Stimulated activated CD4-positive, alpha-beta T cell treated with anti-CD3 and anti-CD28 coated beads, Interleukin-1b, Interleukin-23, amount 100 ng/mL, for 1 hour (primary cell): ENCODE measurements around the gene CAV1.
"Not testable (repeated sequence)": the region's sequence is repeated elsewhere in the genome, so short reads cannot be mapped to it uniquely, and the experiment has no call there.

Experiments
- DNase-seq, 2 donors: peaks; one replicate each; pipeline ENCODE4 v3.0.0-alpha.2; 2020; ENCODE audit warnings: low read depth in 2 of 2

CAV1 gene

DNA sequence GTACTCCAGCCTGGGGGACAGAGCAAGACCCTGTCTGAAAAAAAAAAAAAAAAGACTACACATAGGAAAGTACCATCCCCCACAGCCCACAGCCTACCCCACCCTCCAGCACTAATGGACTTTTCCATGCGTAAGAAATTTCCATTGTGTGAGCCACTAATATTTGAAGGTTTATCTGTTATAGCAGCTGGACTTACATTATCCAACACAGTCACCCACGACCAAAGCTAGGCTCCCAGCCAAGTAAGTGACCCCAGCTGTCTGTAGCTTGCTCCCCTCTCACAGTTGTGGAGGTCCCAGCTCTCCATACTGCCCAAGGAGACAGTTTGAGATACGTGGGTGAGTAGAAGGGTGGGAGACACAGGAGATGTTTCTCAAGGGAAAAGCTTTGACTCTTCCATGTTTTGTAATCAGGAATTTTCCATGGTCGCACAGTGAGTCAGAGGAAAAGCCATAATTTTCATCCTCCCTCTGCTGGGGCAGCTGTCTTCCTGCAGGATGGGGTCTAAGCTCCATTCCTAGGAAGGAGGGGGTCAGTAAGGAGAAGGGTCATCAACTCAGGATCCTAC is 57.4 kb downstream of the CAV1 start:
- DNase-seq = no peak

DNA sequence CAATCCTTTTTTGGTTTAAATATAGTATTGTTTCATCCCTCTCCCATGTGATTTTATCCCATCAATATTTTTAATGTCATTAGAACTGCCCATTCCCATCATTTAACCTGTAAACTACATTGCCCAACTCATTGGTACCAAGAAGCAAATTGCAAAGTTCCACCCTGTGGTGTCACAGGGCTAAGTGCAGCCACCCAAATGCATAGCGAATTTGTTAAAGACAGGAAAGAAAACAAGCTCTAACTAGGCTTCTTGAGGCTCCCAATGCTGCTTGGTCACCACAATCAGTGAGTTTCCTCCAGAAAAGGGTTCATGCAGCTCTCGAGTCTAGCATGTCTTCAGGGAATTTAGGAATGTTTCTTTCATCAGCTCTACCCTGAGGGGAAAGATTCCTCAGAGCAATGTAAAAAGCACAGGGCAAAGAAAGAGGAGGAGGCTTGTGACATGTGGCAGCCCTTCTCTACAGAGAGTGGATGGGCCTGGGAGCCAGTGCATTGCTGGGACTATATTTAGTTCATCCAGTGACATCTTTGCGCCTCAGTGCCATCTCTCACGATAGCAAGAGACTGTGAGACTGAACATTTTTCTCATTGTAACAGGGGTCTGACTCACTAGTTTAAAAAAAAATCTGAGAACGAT is 58.1 kb downstream of the CAV1 start:
- no peak for DNase-seq

DNA sequence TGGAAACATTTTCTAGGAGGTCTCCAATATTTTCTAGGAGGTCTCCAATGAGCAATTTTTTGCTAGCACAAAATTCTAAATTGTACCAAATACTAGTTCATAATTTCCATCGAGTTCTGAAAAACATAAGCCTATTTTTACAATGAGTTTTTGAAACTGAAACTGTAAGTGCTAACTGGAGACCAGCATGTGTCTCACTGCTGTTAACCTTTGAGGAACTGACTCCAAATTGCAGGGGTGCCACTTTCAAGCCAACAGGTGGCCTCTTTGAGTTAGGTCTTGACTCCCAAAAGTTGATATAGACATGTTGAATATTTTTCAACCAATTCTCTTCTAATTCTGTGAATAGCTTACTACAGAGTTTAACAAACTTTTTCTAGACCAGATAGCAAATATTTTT is 58.8 kb downstream of the CAV1 start:
- no peak for DNase-seq

DNA sequence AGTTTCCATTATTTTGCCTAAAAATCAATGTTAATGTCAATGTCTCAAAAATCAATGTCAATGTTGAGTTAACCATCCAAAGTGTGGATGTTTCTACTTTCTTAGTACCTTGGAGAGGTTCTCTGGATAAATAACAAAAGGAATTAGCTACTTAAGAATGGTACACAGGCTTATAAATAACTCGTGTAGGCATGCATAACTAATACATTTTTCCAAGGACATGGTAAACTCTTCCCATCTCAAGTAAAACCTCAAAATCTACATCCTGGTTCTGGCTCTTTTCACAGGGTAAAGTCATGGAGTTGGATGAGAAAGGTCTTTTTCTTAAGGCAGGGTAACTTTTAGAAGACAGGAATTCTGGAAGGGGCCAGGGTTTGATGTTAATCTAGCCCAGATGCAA is 59.9 kb downstream of the CAV1 start:
- DNase-seq = no peak

DNA sequence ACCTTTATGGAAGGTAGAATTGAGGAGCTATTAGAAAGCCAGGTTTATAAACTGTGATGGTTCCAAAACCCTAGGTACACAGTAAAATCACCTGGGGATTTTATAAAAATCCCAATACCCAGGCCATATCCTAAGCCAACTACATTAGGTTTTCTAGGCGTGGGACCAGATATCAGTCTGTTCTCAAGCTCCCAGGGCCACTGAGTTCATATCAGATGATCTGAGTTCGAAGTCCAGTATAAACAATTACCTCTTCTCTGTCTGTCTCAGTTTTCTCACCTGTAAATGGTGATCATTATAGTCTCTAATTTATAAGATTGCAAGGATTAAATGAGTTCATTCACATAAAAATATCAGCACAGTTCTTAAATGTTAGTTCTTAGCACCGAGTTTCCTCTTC is 60.6 kb downstream of the CAV1 start:
- no peak for DNase-seq

DNA sequence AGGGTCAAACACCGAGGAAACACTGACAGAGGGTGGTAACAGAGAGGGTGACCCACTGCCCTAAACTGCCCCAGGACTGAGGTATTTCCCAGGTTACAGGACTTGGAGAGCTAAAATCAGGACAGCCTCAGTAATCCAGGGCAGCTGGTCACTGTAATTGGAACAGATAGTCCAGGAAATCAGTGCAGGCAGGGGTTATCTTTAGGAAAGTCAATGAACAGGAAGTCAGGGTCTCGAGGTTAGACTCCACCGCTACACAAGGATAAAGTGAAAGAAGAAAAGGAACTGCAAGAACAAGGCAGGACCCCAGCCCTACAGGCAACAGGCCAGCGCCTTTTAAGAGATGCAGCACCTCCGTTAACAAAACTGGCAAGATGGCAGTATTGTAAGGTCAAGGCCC is 61.1 kb downstream of the CAV1 start:
- DNase-seq = no peak

DNA sequence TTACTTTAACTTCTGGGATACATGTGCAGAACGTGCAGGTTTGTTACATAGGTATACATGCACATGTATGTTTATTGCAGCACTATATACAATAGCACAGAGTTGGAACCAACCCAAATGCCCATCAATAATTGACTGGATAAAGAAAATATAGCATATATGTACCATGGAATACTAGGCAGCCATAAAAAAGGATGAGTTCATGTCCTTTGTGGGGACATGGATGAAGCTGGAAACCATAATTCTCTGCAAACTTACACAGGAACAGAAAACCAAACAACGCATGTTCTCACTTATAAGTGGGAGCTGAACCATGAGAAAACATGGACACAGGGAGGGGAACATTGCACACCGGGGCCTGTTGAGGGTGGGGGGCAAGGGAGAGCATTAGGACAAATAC is 62.4 kb downstream of the CAV1 start:
- not testable (repeated sequence) for DNase-seq

DNA sequence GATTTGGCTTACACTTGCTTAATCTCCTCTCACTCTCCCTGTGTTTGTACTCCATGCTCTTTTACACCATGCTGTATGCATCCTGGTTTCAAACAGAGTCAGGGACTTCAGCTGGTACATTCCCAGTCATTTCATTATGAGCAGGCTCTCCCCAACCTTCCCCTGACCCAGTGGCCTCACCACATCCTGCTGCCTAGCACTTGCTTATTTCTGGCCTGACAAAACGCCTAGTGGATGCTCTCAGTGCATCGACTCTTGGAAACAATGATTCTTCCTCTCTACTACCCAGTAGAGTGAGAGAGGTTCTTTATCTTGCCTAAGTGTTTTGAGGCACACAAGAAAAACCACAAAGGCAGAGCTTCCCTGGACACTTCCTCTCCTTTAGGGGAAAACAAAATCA is 63.4 kb downstream of the CAV1 start:
- DNase-seq = no peak

DNA sequence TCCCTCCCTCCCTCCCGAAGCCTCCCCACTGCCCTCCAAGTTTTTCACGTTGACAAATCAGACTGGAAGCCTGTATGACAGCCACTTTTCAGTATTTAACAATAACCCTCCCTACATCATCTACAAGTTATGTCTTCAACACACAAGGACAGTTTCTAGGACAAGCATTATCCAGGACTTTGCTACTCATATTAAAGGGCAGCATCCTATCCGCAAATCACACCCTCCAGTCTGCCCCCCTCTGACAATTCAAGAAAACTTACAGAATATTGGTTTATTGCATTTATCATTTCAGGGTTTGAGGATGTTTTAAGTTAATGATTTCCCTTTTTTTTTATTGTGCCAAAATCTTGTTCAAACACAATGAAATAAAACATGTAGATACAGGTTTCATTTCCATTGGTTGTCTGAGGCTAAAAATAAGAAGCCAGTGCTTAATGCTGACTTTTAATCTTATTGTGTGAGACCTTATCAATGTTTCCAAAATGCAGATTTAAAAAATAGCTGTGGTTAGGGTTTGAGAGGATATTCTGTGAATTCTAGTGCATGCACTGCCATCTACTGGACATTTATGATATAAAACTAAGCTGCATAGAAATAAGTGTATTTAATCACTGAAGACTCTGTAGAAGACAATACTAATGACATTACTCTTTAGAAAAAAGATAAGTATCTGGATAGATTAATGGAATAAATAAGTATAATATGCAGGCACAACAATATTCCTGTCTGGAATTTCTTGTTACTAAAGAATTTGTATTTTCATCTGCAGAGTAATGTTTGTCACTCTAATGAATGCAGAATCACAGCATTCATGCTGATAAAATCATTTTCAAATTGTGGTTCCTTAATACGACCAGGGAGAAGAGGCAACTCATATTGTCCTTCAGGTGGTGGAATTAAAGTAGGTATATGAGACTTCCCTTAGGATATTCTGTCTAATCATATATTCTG is 64.1 kb downstream of the CAV1 start:
- no peak for DNase-seq

DNA sequence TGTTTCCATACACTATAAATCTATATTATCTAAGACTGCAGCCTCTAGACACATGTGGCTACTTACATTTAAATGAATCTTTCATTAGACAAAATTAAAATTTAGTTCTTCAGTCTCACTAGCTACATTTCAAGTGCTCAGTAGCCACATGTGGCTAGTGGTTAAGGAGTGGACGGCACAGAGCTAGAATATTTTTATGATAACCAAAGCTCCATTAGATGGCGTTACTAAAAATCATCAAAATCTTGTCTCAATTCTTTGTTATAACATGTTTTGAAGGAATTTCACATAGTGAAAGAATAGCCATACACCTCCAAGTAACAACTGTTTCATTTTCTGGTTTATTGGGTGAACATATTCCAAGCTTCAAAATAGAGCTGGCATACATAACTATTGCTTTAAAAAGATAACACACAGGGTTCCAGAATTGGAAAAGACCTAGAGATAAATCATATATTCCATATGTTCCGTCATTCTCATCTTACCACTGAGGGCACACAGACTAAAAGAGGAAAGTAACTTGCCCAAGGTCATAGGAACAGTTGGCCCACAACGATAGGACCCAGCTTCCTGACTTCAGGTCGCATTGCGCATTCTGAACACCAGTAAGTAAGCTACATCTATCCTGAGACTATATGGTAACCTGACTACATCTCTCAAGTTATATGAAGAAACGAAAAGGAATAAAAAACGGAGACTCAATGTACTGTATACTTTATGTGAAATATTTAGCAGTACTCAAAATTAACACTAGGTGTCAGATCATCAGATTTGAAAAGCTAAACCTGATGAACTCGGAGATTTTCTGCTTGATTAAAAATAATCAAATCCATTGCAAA is 66.6 kb downstream of the CAV1 start:
- no peak for DNase-seq

DNA sequence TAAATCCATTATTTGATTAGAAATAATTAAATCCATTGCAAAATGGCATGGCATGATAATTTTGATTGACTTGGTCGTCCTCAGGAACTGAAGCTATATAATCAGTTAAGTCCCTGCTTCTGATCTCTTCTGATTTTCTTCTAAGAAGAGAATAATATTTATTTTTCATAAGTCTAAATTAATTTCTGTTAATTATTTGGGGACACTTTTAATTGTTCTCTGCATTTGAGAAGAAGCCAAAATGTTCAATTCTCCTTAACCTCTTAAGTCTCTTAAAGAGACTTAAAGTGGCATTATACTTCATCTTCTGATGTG is 67.2 kb downstream of the CAV1 start:
- no peak for DNase-seq

DNA sequence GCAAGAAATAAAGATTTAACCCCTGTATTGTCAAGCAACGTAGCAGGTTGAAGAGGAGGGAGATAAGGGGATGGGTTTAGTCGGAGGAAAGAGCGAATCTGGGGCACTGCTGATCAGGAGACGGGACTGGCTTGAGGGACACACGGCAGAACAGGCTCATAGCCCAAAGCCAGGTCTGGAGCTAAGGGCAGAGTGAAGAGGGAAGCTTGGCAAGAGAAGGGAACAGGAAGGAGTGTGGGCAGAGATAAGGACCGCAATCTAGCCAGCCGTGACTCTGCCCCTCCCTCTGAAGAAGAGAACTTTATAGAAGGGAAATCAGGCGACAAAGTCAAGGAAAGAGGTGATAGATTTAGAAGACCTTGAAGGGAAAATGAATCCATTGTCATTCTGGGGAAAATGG is 67.6 kb downstream of the CAV1 start:
- DNase-seq = no peak

DNA sequence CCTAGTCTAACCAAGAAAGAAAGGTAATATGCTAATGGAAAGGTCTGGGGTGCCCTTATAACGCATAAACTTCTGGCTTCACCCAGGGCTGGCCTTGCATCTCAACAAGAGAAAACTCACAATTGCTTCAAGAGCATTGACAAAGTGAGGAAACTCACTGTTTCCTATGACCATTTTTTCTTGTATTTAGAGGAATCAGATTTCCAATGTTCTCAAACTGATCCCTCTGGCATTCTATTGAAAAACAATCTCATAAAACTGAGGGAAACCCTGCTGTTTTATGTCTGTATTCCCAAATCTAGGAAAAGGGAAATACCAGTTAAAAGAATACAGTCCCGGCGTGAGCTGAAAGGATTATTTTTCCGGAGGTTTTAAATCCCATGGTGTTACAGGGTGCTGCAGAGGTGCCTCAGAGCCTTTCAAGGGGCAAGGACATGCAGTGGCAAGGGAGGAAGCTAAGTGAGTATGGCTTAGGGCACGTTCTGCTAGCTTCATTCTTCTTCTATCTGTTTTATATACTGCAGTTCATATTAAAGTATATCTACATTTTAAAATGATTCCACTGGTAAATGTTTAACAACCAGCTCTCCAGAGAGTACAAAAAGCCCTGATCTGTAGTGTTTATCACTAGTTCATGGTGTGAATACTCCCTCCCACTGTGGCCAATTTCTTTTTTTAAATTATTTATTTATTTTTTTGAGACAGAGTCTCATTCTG is 68.7 kb downstream of the CAV1 start:
- no peak for DNase-seq

DNA sequence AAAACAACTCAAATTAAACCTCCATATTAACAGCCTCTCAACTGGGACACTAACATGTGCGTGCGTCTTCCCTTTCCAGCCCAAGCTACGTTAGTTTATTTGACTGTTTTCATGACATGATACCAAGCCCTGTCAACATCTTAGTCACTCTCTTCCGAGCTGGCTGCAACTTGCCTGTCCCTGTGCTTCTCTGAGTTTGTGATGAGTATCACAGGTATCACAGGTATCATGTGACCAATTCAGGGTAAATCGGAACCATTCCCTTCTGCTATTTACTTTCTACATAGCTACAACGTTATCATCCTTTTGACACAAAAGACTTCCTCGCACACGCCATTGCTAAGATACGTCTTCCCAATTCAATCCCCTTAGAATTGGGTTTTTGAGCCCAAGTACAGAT is 70.2 kb downstream of the CAV1 start:
- no peak for DNase-seq

DNA sequence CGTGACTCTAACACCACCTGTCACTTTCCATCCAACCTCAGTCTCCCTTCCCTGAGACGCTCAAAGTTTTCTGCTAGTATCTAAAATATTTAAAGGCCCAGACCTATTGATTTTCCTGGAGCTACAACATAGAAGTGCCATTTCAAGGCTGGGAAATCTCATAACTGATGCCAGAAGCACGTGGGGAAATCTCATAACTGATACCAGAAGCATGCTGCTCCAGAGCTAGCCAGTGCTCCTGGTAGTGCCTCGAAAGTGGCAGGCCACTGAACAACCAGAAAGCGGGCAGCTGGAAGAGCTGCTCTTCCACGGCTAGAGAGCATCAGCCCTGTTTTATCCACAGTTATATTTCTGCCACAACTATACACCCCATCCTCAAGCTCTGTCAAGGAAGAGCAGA is 72.5 kb downstream of the CAV1 start:
- no peak for DNase-seq

DNA sequence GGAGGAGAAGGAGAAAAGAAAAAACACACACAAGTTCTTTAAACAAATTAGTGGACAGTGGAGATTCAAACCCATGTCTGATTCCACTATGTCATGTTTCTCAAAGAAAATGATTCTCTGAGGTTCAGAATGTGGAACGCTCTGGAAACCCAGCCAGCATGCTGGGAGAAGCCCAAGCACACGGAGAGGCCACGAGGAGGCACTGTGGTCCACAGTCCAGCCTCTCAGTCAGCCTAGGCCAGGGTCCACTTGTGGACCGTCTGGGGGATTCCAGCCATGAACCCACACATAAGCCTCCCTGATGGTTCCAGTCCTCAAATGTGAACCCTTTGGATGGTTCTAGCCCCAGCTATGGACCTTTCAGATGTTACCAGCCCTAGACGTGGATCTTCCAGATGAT is 73.4 kb downstream of the CAV1 start:
- DNase-seq = no peak

DNA sequence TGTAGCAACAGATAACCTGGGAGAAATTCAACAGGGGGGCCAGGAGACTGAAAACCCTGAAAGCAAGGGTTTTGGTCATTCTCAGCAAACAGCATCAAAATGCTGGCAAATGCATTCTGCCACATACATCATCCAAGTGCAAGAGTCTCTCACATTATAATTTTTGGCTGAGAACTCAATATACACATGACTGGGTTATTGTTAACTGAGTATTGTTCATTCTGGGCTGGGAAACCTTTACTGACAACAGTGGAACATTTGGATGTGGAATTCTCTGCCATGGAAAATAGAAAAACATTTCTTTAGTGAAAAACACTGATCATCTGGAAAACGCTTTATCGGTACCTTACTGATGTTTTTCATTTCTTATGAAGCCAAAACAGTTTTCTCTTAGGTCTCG is 74.0 kb downstream of the CAV1 start:
- DNase-seq = no peak

DNA sequence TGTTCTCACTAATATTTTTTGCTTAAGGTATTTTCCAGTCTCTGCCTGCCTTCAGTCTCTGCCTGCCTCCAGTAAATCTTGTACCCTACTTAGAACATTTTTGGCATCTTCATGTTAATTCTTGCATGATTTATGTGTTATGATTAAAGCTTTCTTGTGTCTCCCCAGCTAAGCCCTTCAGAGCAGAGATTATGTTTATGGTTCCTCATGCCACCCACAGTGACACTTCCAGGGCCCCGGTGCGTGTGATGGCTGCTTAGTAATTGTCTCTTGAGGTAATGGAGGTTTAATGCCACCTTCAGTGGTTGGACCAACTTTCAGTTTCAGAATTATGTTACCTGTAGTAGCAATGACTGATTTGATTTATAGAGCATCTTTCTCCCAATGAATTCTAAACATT is 76.6 kb downstream of the CAV1 start:
- no peak for DNase-seq

DNA sequence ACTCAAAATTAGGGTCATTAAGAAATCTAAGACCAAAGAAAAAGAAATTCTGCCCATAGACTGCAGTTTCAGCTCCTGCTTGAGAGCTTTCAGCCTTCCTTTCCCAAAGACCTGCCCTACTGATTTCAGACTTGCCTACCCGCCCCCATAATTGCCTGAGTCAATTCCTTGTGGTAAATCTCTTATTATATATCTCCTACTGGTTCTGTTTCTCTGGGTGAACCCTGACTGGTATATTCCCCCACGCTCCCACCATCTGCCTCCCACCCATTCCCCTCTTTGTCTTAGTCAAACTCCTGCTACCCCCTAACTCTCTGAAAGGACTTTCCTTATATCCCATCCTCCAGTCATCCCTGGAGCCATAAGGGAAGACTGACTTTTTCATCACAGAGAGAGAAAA is 82.5 kb downstream of the CAV1 start:
- no peak for DNase-seq

DNA sequence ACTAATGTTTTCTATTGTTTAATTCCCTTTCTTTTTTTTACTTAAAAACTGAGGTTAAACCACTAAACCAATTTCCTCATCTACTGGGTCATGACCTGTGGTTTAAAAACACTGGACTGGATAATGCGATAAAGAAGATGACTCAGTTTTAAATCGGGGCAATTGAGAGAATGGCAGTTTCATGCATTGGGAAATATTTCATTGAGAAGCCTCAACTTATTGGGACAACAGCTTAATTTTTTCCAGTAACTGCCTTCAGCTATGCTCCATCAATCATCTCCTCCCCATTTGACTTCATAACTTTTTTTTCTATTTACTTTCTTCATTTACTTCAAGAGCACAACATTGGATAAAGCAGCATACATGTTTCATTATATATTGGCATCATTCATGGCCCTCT is 85.4 kb downstream of the CAV1 start:
- DNase-seq = no peak

DNA sequence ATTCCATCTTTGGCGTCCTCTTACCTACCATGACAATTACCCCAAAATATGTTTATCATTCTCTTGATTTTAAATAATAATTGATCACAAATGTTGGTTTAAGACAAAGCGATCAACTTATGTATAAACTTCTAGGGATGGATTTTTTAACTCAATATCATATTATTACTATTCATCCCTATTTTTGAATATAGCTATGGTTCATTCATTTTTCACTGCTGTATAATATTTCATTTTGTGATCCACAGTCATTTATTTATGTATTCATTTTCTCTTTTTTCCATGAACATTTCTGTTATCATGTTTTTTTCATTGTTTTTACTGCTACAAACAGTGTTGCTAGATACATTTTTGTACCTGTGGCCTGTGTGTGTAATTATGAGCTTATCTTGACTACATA is 85.9 kb downstream of the CAV1 start:
- DNase-seq = no peak
